ENCODE data around the gene GPC2.

DNA sequence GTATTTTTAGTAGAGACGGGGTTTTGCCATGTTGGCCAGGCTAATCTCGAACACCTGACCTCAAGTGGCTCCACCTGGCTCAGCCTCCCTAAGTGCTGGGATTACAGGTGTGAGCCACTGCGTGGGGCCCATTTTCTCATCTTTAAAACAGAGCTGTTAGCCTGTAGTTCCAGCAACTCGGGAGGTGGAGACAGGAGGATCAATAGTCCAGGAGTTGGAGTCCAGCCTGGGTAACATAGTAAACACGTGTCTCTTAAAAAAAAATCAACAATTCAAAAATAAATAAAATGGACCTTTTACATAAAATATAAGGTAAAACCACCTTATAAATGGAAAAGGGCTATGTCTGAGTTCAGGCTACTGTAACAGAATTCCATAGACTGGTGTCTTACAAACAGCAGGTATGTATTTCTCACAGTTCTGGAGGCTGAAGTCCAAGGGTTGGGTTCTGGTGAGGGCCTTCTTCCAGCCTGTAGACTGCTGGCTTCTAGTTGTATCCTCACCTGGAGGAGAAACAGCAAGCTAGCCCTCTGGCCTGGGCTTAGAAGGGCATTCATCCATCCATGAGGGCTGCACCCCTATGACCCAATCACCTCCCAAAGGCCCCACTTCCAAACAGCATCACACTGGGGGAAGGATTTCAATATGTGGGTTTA, 35.6 kb upstream of the GPC2 start:
- TF ChIP-seq, protein P1, sequence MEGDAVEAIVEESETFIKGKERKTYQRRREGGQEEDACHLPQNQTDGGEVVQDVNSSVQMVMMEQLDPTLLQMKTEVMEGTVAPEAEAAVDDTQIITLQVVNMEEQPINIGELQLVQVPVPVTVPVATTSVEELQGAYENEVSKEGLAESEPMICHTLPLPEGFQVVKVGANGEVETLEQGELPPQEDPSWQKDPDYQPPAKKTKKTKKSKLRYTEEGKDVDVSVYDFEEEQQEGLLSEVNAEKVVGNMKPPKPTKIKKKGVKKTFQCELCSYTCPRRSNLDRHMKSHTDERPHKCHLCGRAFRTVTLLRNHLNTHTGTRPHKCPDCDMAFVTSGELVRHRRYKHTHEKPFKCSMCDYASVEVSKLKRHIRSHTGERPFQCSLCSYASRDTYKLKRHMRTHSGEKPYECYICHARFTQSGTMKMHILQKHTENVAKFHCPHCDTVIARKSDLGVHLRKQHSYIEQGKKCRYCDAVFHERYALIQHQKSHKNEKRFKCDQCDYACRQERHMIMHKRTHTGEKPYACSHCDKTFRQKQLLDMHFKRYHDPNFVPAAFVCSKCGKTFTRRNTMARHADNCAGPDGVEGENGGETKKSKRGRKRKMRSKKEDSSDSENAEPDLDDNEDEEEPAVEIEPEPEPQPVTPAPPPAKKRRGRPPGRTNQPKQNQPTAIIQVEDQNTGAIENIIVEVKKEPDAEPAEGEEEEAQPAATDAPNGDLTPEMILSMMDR (conservative IDR thresholded peaks at IDR 0.05; ENCODE audit: low read depth, low read length): no peak
- no peak for TF ChIP-seq EZH2 (IDR thresholded peaks at IDR 0.05; ENCODE audit: borderline replicate concordance, low read depth, low read length, poor library complexity, severe bottlenecking)

All from A673 (cell line).